ENCODE measurements around the gene FOSL2. TPM values are rescaled to one million over a fixed set of nuclear protein-coding genes. Genes with fewer than 3 reads are reported as not detected.

The FOSL2 gene
- total RNA-seq, 1 experiment from 2014 or later = 53.7 TPM

DNA sequence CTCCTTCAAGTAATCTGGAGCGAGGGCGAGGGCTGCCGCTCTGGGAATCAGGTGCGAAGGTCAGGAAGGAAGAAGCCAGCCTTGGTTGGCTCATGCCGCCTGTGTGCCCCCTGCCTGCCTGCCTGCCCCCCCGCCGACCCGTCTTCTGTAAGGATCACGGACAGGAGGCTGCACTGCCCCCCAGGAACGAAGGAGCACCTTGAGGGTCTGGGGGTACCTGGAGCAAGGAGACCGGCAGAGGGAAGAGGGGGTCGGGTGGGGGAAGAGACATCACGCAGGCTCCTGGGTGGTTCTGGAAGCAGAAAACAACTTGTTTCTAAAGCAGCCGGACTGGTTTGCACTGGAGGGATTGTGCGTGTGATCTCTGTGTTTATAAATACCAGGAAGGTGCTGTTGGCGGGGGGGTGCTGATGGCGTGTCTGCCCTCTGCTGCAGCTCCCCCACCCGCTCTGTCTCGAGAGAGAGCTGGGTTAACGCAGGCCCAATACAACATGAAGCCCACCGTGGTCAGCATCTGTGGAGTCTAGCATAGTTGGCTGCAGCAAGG, 1.7 kb downstream of the FOSL2 start:
- TF ChIP-seq, protein P1, sequence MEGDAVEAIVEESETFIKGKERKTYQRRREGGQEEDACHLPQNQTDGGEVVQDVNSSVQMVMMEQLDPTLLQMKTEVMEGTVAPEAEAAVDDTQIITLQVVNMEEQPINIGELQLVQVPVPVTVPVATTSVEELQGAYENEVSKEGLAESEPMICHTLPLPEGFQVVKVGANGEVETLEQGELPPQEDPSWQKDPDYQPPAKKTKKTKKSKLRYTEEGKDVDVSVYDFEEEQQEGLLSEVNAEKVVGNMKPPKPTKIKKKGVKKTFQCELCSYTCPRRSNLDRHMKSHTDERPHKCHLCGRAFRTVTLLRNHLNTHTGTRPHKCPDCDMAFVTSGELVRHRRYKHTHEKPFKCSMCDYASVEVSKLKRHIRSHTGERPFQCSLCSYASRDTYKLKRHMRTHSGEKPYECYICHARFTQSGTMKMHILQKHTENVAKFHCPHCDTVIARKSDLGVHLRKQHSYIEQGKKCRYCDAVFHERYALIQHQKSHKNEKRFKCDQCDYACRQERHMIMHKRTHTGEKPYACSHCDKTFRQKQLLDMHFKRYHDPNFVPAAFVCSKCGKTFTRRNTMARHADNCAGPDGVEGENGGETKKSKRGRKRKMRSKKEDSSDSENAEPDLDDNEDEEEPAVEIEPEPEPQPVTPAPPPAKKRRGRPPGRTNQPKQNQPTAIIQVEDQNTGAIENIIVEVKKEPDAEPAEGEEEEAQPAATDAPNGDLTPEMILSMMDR (IDR thresholded peaks at IDR 0.05; ENCODE audit: unreplicated experiment) = no peak
- Mint-ChIP-seq H3K9me3 (ENCODE audit: low read depth, unreplicated experiment) (no peaks in the 10 kb centered on the region), H3K4me1 (ENCODE audit: low read depth, unreplicated experiment) (peaks cover 27% of the 10 kb centered on the region), H3K27me3 (ENCODE audit: unreplicated experiment) (no peaks in the 10 kb centered on the region), H3K4me3 (ENCODE audit: low read depth, unreplicated experiment) (no peak overlapping the region), H3K36me3 (ENCODE audit: insufficient read depth, unreplicated experiment) (peaks cover 36% of the 10 kb centered on the region), H3K27ac (ENCODE audit: unreplicated experiment) (no peak overlapping the region)
- intact Hi-C loops (cut with micrococcal nuclease; ENCODE audit: unreplicated experiment) = loop anchor here (5.0 to 10.0 kb wide), 4 partner anchors 162 to 590 kb away; no protein-coding TSS in a partner anchor
- DNase-seq = peak; percentile 67
- BruUV-seq (replicated peaks) = TSS peak; percentile 46
- CTCF ChIA-PET = interaction anchor here (0.6 kb wide), 1 partner anchor 55 kb away, joined by 11 read pairs; no protein-coding TSS in a partner anchor

DNA sequence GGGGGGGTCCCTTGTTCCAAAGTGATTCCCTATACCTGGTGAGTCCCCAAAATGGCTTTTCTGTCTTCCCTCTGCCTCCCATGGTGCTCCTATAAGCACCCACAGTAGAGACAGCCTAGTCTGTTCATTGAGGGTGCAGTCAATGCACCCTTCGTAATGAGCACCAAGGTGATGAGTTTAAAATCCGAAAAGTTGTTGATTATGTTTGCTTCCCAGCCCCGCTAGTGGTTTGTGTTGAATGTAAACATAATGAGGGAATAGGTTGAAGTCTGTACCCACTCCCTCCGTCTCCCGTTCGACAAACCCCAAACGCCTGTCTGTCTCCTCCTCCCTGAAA, 2.3 kb downstream of the FOSL2 start:
- Mint-ChIP-seq H3K27ac (ENCODE audit: unreplicated experiment) (no peak overlapping the region), H3K9me3 (ENCODE audit: low read depth, unreplicated experiment) (no peaks in the 10 kb centered on the region), H3K27me3 (ENCODE audit: unreplicated experiment) (no peaks in the 10 kb centered on the region), H3K4me1 (ENCODE audit: low read depth, unreplicated experiment) (peaks cover 27% of the 10 kb centered on the region), H3K36me3 (ENCODE audit: insufficient read depth, unreplicated experiment) (peaks cover 30% of the 10 kb centered on the region), H3K4me3 (ENCODE audit: low read depth, unreplicated experiment) (no peak overlapping the region)
- intact Hi-C loops (cut with micrococcal nuclease; ENCODE audit: unreplicated experiment) = loop anchor here (5.0 to 10.0 kb wide), 7 partner anchors 113 to 673 kb away; no protein-coding TSS in a partner anchor
- CTCF ChIA-PET = no interaction called here
- BruUV-seq (replicated peaks) = no TSS peak
- TF ChIP-seq, protein P1 (IDR thresholded peaks at IDR 0.05; ENCODE audit: unreplicated experiment) = no peak
- DNase-seq = no peak

DNA sequence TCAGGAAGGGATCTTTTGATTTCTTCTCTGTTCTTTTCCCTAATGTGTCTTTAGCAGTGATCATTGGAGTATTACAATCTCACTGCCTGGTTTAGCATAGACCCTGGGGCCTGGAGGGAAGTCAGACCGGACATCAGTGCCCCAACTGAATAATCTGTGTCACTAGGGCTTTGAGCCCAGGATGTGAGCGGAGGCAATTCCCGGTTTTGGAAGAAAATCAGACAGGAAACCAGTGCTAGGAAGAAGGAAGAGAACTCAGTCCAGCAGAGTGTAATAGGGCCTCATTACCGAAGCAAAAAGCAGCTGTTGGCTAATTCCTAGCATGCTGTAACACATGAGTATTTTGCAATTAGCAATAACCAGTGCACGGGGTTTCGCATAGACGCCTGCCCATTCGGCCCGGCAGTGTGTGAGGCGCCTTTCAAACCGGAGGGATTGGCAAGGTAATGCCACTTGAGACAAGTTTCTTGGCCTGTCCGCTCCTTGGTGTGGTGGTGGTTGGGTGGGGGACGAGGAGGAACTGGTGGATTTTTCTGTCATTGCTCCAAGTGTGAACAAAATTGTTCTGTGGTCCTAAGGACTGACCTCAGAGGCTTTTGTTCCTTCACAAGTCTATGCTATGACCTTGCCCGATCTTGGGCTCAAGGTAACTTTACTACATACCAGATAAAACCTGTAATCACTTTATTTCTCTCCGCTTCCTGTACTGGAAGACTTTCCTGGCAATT, 2.8 kb downstream of the FOSL2 start:
- no peaks in the 10 kb centered on the region for H3K27me3 Mint-ChIP-seq (ENCODE audit: unreplicated experiment)
- no peak overlapping the region for H3K27ac Mint-ChIP-seq (ENCODE audit: unreplicated experiment)
- intact Hi-C loops (cut with micrococcal nuclease; ENCODE audit: unreplicated experiment) = loop anchor here (1.0 to 10.0 kb wide), 9 partner anchors 113 to 693 kb away; no protein-coding TSS in a partner anchor
- TSS peak; percentile 8 for BruUV-seq (replicated peaks)
- peaks cover 29% of the 10 kb centered on the region for H3K4me1 Mint-ChIP-seq (ENCODE audit: low read depth, unreplicated experiment)
- CTCF ChIA-PET = interaction anchor here (0.7 to 1.8 kb wide), 2 partner anchors 115 to 609 kb away, joined by 4 to 6 read pairs; no protein-coding TSS in a partner anchor
- no peaks in the 10 kb centered on the region for H3K9me3 Mint-ChIP-seq (ENCODE audit: low read depth, unreplicated experiment)
- no peak for DNase-seq
- H3K36me3 Mint-ChIP-seq (ENCODE audit: insufficient read depth, unreplicated experiment) = peaks cover 25% of the 10 kb centered on the region
- no peak overlapping the region for H3K4me3 Mint-ChIP-seq (ENCODE audit: low read depth, unreplicated experiment)
- TF ChIP-seq, protein P1 (IDR thresholded peaks at IDR 0.05; ENCODE audit: unreplicated experiment) = no peak

DNA sequence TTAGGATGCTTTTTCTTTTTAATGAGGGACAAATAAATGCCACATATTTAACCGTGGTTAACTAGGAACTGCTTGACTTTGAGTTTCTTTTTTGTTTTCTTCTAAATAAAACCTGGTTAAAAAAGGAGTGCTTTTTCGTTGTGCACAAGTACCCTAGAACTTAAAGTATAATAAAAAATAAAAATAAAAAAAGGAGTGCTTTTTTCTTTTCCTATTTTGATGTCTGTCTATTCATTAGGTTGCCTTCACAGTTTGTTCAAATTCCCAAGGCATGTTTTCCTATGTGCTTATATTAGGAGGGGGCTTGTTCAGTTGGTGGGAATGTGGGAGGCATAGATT, 4.4 kb downstream of the FOSL2 start:
- Mint-ChIP-seq H3K27ac (ENCODE audit: unreplicated experiment) (no peak overlapping the region), H3K4me1 (ENCODE audit: low read depth, unreplicated experiment) (peaks cover 40% of the 10 kb centered on the region), H3K4me3 (ENCODE audit: low read depth, unreplicated experiment) (no peak overlapping the region), H3K9me3 (ENCODE audit: low read depth, unreplicated experiment) (no peaks in the 10 kb centered on the region), H3K36me3 (ENCODE audit: insufficient read depth, unreplicated experiment) (peaks cover 17% of the 10 kb centered on the region), H3K27me3 (ENCODE audit: unreplicated experiment) (no peaks in the 10 kb centered on the region)
- CTCF ChIA-PET = interaction anchor here (0.8 to 1.8 kb wide), 3 partner anchors 52 to 605 kb away, joined by 3 to 4 read pairs (median 3); no protein-coding TSS in a partner anchor
- intact Hi-C loops (cut with micrococcal nuclease; ENCODE audit: unreplicated experiment) = loop anchor here (2.0 to 10.0 kb wide), 8 partner anchors 115 to 694 kb away; no protein-coding TSS in a partner anchor
- DNase-seq = no peak
- TF ChIP-seq, protein P1 (IDR thresholded peaks at IDR 0.05; ENCODE audit: unreplicated experiment) = no peak
- BruUV-seq (replicated peaks) = no TSS peak
